Pancreas (tissue), 10 donors: Measurements from ENCODE around the gene YPEL4. TPM values are rescaled to one million over a fixed set of nuclear protein-coding genes. Genes with fewer than 3 reads are reported as not detected.
A peak's percentile ranks its signal among the peaks of the same experiment; 100 is the strongest.

Experiments
- ATAC-seq, 4 donors: fragments of 200-7000 bp; cut with Tn5 transposase; one replicate each; pipeline versions ENCODE4 v1.8.0 to v1.9.1; 2020; ENCODE audit warnings: mild to moderate bottlenecking in 4 of 4, moderate library complexity in 4 of 4
- DNase-seq, 6 donors: peaks; one replicate each; pipeline ENCODE4 v3.0.0-alpha.2; 2020
- FAIRE-seq: peaks from 2 replicates; lab custom pipeline; 2012; peaks lifted over from hg19 to GRCh38; lab: Jason Lieb, UNC
- H3K27ac ChIP-seq, 4 donors: fragments of 200-600 bp; sonication (generic); 1 replicate in 3 of 4; 2 replicates in 1 of 4; pipeline versions ENCODE4 v1.5.0 to v1.8.0; 2020
- H3K27me3 ChIP-seq, 4 donors: fragments of 200-600 bp; one replicate each; pipeline ENCODE4 v1.8.0; 2021
- H3K36me3 ChIP-seq, 3 donors: fragments of 200-600 bp; sonication (generic) in 1 of 3; one replicate each; pipeline versions ENCODE4 v1.5.0 to v1.8.0; 2020 to 2021
- H3K4me1 ChIP-seq, 3 donors: fragments of 200-600 bp; one replicate each; pipeline ENCODE4 v1.8.0; 2021
- H3K4me3 ChIP-seq, 4 donors: fragments of 200-600 bp; sonication (generic) in 2 of 4; one replicate each; pipeline versions ENCODE4 v1.5.0 to v1.8.0; 2020 to 2021
- H3K9me3 ChIP-seq, 4 donors: fragments of 200-600 bp; one replicate each; pipeline ENCODE4 v1.8.0; 2021
- CTCF ChIP-seq, 4 donors: fragments of 200-600 bp; sonication (generic) in 3 of 4; IDR thresholded peaks; one replicate each; pipeline versions ENCODE4 v1.5.0 to v1.8.0; 2021; ENCODE audit warnings: antibody characterized with exemption in 4 of 4
- WGBS, 2 donors: extraction: QIAGEN DNeasy Blood & Tissue Kit; methylation state at CpG; one replicate each; pipeline ENCODE4 v1.1.7; 2013; 5-methylcytosine and 5-hydroxymethylcytosine counted together
- intact Hi-C, 3 donors: fragments of 100-400 bp; cut with DNase I; formaldehyde crosslinking; loops; one replicate each; pipeline versions ENCODE4 v1.11.1 to v1.14.2; 2022
- polyA plus RNA-seq, 2 donors: library from polyadenylated mRNA; stranded (reverse); fragments of 200-250 nt; gene quantifications; one replicate each; pipeline ENCODE4 v1.2.3, GENCODE V29; 2013
- total RNA-seq, 6 donors: library from RNA; stranded (reverse); fragmentation: NEBNext Ultra II Directional in 4 of 6; extraction: Animal tissue kit (Norgen Biotek cat#: 25700) in 4 of 6; gene quantifications; one replicate each; pipeline versions ENCODE4 v1.2.1 to v1.2.4, GENCODE V29; 2021 to 2023
- donor health status: healthy with polysubstance abuse.
- donor health status: DM: no; HTN: no; CAD: no; lungs with moderate emphysema.
- donor health status: DM: no; HTN: no; CAD: no.
- donor health status: control.
- donor health status: control.
- donor health status: Bipolar disorder and iron deficiency.
- donor health status: DM: yes; HTN: yes; CAD: no.
- donor health status: DM: no; HTN: no; CAD: no.
- donor health status: DM: no; HTN: no; CAD: no.
- donor health status: DM: yes; HTN: yes; CAD: no.

The YPEL4 gene
- total and polyA plus RNA-seq, 8 donors: 0.12 to 0.68 (median 0.28) TPM; not detected in 1

- Histone ChIP-seq H3K36me3 (no peaks in the 10 kb centered on the region), H3K4me3 (peak overlapping the region; percentile 55 to 75 (median 58)), H3K4me1 (no peaks in the 10 kb centered on the region), H3K9me3 (no peaks in the 10 kb centered on the region), H3K27me3 (no peaks in the 10 kb centered on the region), H3K27ac (peak overlapping the region in 2 of 4 donors; percentile 12 to 48)
- peak; percentile 78 to 92 (median 86) for ATAC-seq
- no peak for TF ChIP-seq CTCF (IDR thresholded peaks at IDR 0.05)
- intact Hi-C loops: no loop called here
- WGBS, 2 donors: 2 to 3% methylated on average over 45 to 47 of the region's 47 CpGs
- FAIRE-seq: no peak
- DNase-seq: peak in 4 of 6 donors; percentile 51 to 80 (median 56)
These were observed 11.5 kb downstream of the YPEL4 start for GRCh38 chr11:57638005-57638781.

- peak in 3 of 4 donors; percentile 6 to 15 (median 6) for ATAC-seq
- H3K4me3 ChIP-seq: peak overlapping the region; percentile 55 to 75 (median 58)
- DNase-seq: peak in 1 of 6 donors; percentile 61
- H3K36me3 ChIP-seq: no peaks in the 10 kb centered on the region
- no peaks in the 10 kb centered on the region for H3K4me1 ChIP-seq
- TF ChIP-seq CTCF (IDR thresholded peaks at IDR 0.05): no peak
- H3K9me3 ChIP-seq: no peaks in the 10 kb centered on the region
- no peak for FAIRE-seq
- no peak overlapping the region for H3K27ac ChIP-seq
- no peaks in the 10 kb centered on the region for H3K27me3 ChIP-seq
- WGBS, 2 donors: 37 to 47% methylated on average over 18 of the region's 18 CpGs
- intact Hi-C loops: no loop called here
These were observed 12.1 kb downstream of the YPEL4 start for GRCh38 chr11:57637626-57638004.

GRCh38 chr11:57635246-57635645 lies 14.5 kb downstream of the YPEL4 start:
- H3K36me3 ChIP-seq: no peaks in the 10 kb centered on the region
- no peaks in the 10 kb centered on the region for H3K4me1 ChIP-seq
- FAIRE-seq: no peak
- DNase-seq: no peak
- H3K27ac ChIP-seq: no peak overlapping the region
- 74 to 79% methylated on average over 8 of the region's 8 CpGs for whole genome bisulfite sequencing, 2 donors
- H3K27me3 ChIP-seq: no peaks in the 10 kb centered on the region
- H3K9me3 ChIP-seq: no peaks in the 10 kb centered on the region
- TF ChIP-seq CTCF (IDR thresholded peaks at IDR 0.05): no peak
- intact Hi-C loops: no loop called here
- no peak overlapping the region for H3K4me3 ChIP-seq
- no peak for ATAC-seq

GRCh38 chr11:57634311-57634710 lies 15.4 kb downstream of the YPEL4 start:
- no peak for TF ChIP-seq CTCF (IDR thresholded peaks at IDR 0.05)
- Histone ChIP-seq H3K4me1 (no peaks in the 10 kb centered on the region), H3K36me3 (no peaks in the 10 kb centered on the region), H3K9me3 (no peaks in the 10 kb centered on the region), H3K27me3 (no peaks in the 10 kb centered on the region), H3K4me3 (no peak overlapping the region), H3K27ac (no peak overlapping the region)
- FAIRE-seq: no peak
- no peak for ATAC-seq
- intact Hi-C loops: no loop called here
- no peak for DNase-seq

- DNase-seq: no peak
- Histone ChIP-seq H3K27ac (no peak overlapping the region), H3K4me1 (no peaks in the 10 kb centered on the region), H3K4me3 (no peak overlapping the region), H3K9me3 (no peaks in the 10 kb centered on the region), H3K36me3 (no peaks in the 10 kb centered on the region), H3K27me3 (no peaks in the 10 kb centered on the region)
- TF ChIP-seq CTCF (IDR thresholded peaks at IDR 0.05): no peak
- 55 to 63% methylated on average over 6 of the region's 6 CpGs for WGBS, 2 donors
- FAIRE-seq: no peak
- intact Hi-C loops: no loop called here
- ATAC-seq: no peak
These were observed 16.2 kb downstream of the YPEL4 start for GRCh38 chr11:57633394-57634070.
